Neural cell (in vitro differentiated cells): ENCODE data around the gene COBLL1. TPM values are rescaled to one million over a fixed set of nuclear protein-coding genes. Genes with fewer than 3 reads are reported as not detected.

Source experiments
- H2AFZ ChIP-seq: fragments of 200-600, 300-800 bp; sonication (generic), shearing (Covaris generic); 2 replicates; pipeline ENCODE4 v1.6.0; 2014; ENCODE audit warnings: low read depth, mild to moderate bottlenecking, antibody characterized with exemption, low read length, moderate library complexity
- H3F3A ChIP-seq: fragments of 200-600 bp; shearing (Covaris generic); 2 replicates; pipeline ENCODE4 v1.6.1; 2016; ENCODE audit warnings: mild to moderate bottlenecking, moderate library complexity, mixed read lengths, antibody characterized with exemption, low read length; ENCODE audit not compliant: insufficient read depth, poor library complexity, severe bottlenecking
- H3K27ac ChIP-seq: fragments of 200-600, 300-800 bp; sonication (generic), shearing (Covaris generic); 2 replicates; pipeline ENCODE4 v1.5.1; 2014; ENCODE audit warnings: mild to moderate bottlenecking, low read length, moderate library complexity
- H3K27me3 ChIP-seq: fragments of 300-800, 200-600 bp; sonication (generic), shearing (Covaris generic); 2 replicates; pipeline ENCODE4 v1.6.0; 2014; ENCODE audit warnings: mild to moderate bottlenecking, low read depth, low read length, moderate library complexity; ENCODE audit not compliant: insufficient read depth
- H3K36me3 ChIP-seq: fragments of 300-800, 200-600 bp; sonication (generic), shearing (Covaris generic); 2 replicates; pipeline ENCODE4 v1.5.1; 2014; ENCODE audit warnings: mild to moderate bottlenecking, antibody characterized with exemption, low read length, moderate library complexity; ENCODE audit not compliant: insufficient read depth
- H3K4me2 ChIP-seq: fragments of 300-800, 200-600 bp; sonication (generic), shearing (Covaris generic); 2 replicates; pipeline ENCODE4 v1.6.0; 2014; ENCODE audit warnings: mild to moderate bottlenecking, low read length
- H3K4me3 ChIP-seq: fragments of 300-800, 200-600 bp; sonication (generic), shearing (Covaris generic); 2 replicates; pipeline ENCODE4 v1.5.1; 2014; ENCODE audit warnings: mild to moderate bottlenecking, low read length, moderate library complexity
- H3K79me2 ChIP-seq: fragments of 200-600 bp; shearing (Covaris generic); replicated peaks from 2 replicates; pipeline ENCODE4 v1.6.0; 2014; ENCODE audit warnings: mild to moderate bottlenecking, low read length, moderate library complexity; ENCODE audit not compliant: insufficient read depth
- H3K9ac ChIP-seq: fragments of 300-800, 200-600 bp; sonication (generic), shearing (Covaris generic); 2 replicates; pipeline ENCODE4 v1.6.1; 2016; ENCODE audit warnings: mild to moderate bottlenecking, low read length, mixed read lengths
- H3K9me2 ChIP-seq: fragments of 200-600 bp; shearing (Covaris generic); 2 replicates; pipeline ENCODE4 v1.6.1; 2016; ENCODE audit warnings: mild to moderate bottlenecking, low read length, mixed read lengths; ENCODE audit not compliant: insufficient read depth
- H3K9me3 ChIP-seq: fragments of 200-600, 300-800 bp; sonication (generic), shearing (Covaris generic); 2 replicates; pipeline ENCODE4 v1.6.1; 2016; ENCODE audit warnings: mild to moderate bottlenecking, mixed run types, low read length, moderate library complexity, mixed read lengths
- H4K20me1 ChIP-seq: fragments of 200-600 bp; shearing (Covaris generic); 2 replicates; pipeline ENCODE4 v1.6.1; 2016; ENCODE audit warnings: mild to moderate bottlenecking, mixed run types; ENCODE audit not compliant: insufficient read depth
- CTCF ChIP-seq: fragments of 450-650 bp; IDR thresholded peaks from 2 replicates; pipeline ENCODE4 v1.5.1; 2014; ENCODE audit warnings: antibody characterized with exemption, mild to moderate bottlenecking, moderate library complexity; ENCODE audit not compliant: poor library complexity, severe bottlenecking
- EP300 ChIP-seq: fragments of 450-650 bp; conservative IDR thresholded peaks from 2 replicates; pipeline ENCODE4 v1.6.1; 2014; ENCODE audit warnings: antibody characterized with exemption, mild to moderate bottlenecking, moderate library complexity; ENCODE audit not compliant: poor library complexity, severe bottlenecking
- EZH2 ChIP-seq: fragments of 200-600, 300-800 bp; shearing (Covaris generic), sonication (generic); IDR thresholded peaks from 2 replicates; pipeline ENCODE4 v1.6.1; 2014; ENCODE audit warnings: antibody characterized with exemption, low read length, borderline replicate concordance, mild to moderate bottlenecking; ENCODE audit not compliant: insufficient read depth, poor library complexity, severe bottlenecking
- MXI1 ChIP-seq: fragments of 450-650 bp; conservative IDR thresholded peaks from 2 replicates; pipeline ENCODE4 v1.6.1; 2014; ENCODE audit warnings: antibody characterized with exemption, mild to moderate bottlenecking; ENCODE audit not compliant: poor library complexity, severe bottlenecking
- POLR2AphosphoS5 ChIP-seq: IDR thresholded peaks from 2 replicates; pipeline ENCODE4 v1.6.1; 2012
- RAD21 ChIP-seq: fragments of 450-650 bp; conservative IDR thresholded peaks from 2 replicates; pipeline ENCODE4 v1.6.1; 2014; ENCODE audit warnings: antibody characterized with exemption, mild to moderate bottlenecking, moderate library complexity
- REST ChIP-seq: IDR thresholded peaks from 2 replicates; pipeline ENCODE4 v1.6.1; 2012; ENCODE audit warnings: borderline replicate concordance
- SMC3 ChIP-seq: fragments of 450-650 bp; conservative IDR thresholded peaks from 2 replicates; pipeline ENCODE4 v1.6.1; 2014; ENCODE audit warnings: antibody characterized with exemption, mild to moderate bottlenecking, moderate library complexity; ENCODE audit not compliant: poor library complexity
- TAF1 ChIP-seq: IDR thresholded peaks from 2 replicates; pipeline ENCODE4 v1.6.1; 2012; ENCODE audit warnings: low read depth
- polyA plus RNA-seq: library from polyadenylated mRNA; depleted of rRNA; stranded (reverse); fragments of >200 nt; gene quantifications from 2 replicates; pipeline ENCODE4 v1.2.3, GENCODE V29; 2014

COBLL1 gene
- polyA plus RNA-seq, 1 donor from 2014 or later, result 0.11 TPM

GRCh38 chr2:164746713-164747112 is 94.9 kb downstream of the COBLL1 start:
- no peak overlapping the region for H3K9ac ChIP-seq
- no peaks in the 10 kb centered on the region for H3K27me3 ChIP-seq
- no peak for TF ChIP-seq REST
- no peak for TF ChIP-seq CTCF
- no peak for TF ChIP-seq EZH2
- no peak for TF ChIP-seq POLR2AphosphoS5
- TF ChIP-seq RAD21, result no peak
- no peak for TF ChIP-seq MXI1
- TF ChIP-seq SMC3, result no peak
- no peak for TF ChIP-seq EP300
- no peak for TF ChIP-seq TAF1
- H3K9me2 ChIP-seq, result no peaks in the 10 kb centered on the region
- H3K4me2 ChIP-seq, result no peak overlapping the region
- no peaks in the 10 kb centered on the region for H3K36me3 ChIP-seq
- no peak overlapping the region for H3K27ac ChIP-seq
- no peaks in the 10 kb centered on the region for H4K20me1 ChIP-seq
- H3F3A ChIP-seq, result no peaks in the 10 kb centered on the region
- H2AFZ ChIP-seq, result no peak overlapping the region
- H3K4me3 ChIP-seq, result no peak overlapping the region
- H3K79me2 ChIP-seq, result no peaks in the 10 kb centered on the region
- H3K9me3 ChIP-seq, result no peaks in the 10 kb centered on the region

- Histone ChIP-seq H3K27ac (no peak overlapping the region), H3K27me3 (no peaks in the 10 kb centered on the region), H3K4me3 (no peak overlapping the region), H3K79me2 (no peaks in the 10 kb centered on the region), H2AFZ (no peak overlapping the region), H3K36me3 (no peaks in the 10 kb centered on the region), H3F3A (no peaks in the 10 kb centered on the region), H3K9me3 (no peaks in the 10 kb centered on the region), H4K20me1 (no peaks in the 10 kb centered on the region), H3K9ac (no peak overlapping the region), H3K4me2 (no peak overlapping the region), H3K9me2 (no peaks in the 10 kb centered on the region)
- TF ChIP-seq SMC3, result no peak
- no peak for TF ChIP-seq RAD21
- no peak for TF ChIP-seq CTCF
- no peak for TF ChIP-seq POLR2AphosphoS5
- no peak for TF ChIP-seq MXI1
- TF ChIP-seq REST, result no peak
- no peak for TF ChIP-seq EP300
- TF ChIP-seq TAF1, result no peak
- TF ChIP-seq EZH2, result no peak
These were observed 96.4 kb downstream of the COBLL1 start for GRCh38 chr2:164745012-164745797.
